ENCODE data around the gene FTO.
A peak's percentile ranks its signal among the peaks of the same experiment; 100 is the strongest.

FTO gene

DNA sequence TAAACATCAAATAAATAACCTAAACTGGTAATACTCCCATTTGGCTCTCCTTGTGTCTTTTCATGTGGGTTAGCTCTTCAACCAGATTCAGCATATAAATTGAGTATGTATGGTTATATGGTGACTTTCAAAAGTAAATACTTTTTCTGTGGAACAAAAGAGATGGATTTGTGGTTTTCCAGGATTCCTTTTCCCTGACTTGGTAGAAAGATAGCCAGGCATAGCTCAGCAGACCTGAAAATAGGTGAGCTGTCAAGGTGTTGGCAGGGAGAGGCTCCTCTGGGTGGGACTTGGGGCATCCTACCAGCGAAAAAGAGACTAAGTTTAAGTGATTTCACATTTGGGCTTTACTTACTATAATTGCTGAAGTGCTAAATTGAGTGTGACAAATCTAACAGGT lies 80.3 kb downstream of the FTO start:
- no peak for DNase-seq

DNA sequence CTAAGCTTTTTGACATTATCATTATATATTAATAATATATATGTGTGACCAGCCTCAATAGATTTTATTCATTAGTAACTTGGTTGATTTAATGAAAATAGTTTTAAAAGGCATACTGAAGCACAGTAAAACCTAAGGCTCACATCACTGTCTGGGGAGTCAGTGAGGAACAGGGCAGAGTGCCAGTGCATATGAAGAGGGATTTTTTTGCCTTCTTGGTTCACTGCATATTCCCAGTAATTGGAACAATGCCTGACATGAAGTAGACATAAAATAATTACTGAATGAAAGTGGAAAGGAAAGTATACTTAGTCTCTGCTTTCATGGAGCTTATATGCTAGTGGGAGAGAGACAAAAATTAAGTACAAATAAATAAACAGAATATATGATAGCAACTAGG lies 81.1 kb downstream of the FTO start:
- DNase-seq = no peak

DNA sequence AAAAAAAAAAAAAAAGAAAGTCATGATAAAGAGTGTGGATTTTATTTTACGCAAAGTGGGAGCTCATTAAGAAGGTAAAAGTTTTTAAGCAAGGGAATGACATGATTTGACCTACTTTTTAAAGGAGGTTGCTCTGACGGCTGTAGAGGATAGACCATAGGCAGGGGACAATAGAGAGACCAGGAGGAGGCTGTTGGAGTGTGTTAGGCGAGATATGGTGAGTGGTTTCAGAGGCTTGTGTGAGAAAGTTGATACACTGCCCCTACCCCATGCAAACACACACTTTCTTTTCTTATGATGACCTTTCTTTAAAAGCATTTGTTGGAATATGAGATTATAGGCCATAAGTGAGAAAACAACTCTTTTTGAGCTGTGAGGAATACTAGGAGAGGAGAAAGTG lies 82.0 kb downstream of the FTO start:
- DNase-seq = no peak

DNA sequence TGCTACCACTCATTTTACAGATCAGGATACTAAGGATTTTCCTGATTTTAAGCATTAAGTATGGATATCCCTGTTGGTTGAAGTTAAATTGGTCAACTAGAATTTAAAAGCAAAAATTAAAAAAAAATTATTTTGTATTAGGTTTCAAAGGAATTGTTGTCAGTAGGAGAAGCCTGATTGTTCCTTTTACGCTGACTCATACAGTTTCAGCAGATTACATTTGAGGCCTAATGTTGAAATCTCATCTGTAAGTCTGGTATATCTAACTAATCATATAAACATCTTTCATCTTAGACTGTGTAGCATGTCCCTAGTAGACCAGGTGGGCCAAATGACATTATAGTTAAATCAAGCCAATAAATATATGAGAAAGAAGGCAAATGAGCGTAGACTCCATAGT lies 83.5 kb downstream of the FTO start:
- DNase-seq = no peak

DNA sequence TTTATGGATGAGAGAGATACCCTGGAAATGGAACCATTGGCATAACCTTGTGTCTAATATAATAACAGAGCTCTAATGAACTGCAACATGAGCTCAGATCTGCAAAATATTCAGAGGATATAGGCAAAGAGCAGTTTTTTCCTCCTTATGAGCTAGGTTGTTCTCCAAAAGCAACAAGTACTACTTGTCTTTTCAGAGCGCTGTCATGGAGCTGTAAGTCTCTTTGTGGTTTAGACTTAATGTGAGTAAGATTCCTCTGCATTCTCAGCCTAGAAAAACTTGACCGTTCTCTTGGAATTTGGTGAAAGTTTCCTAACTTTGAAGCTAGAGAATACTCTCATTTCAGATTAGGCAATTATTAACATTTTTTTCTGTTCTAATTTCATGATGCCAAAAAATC lies 85.2 kb downstream of the FTO start:
- DNase-seq = no peak

DNA sequence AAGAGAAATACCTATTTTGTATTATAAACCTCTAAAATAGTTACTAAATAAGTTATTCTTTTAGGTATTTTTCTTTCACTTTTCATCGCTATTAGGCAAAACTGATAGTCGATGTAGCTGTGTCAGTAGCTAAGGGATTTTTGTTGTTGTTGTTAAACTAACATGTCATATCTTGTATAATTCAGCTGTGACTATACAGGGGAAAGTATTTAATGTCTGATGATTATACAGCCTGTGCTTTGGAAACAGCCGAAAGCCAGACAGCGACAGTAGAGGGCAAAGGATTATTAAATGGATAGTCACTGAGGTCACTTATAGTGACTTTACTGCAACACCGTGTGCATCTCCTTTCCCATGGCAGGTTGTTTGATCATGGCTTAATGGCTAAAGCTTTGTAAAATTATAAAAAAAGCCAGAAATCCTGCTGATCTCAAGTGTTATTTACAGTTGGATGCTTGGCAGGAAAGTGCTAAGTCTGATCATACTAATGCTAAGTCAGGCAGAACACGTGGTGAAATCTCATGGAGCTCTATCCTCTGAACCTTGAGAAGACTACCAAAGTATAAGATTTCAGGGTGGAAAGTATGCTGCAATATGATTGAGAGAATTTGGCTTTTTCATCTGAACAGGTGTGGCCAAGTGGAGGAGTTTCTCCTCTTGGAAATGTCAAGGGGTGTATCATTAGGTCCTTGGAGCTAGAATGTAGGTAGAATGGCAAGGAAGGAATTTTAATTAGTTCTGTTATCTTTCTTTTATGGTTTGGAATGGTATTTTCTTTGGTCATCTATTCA lies 88.4 kb downstream of the FTO start:
- no peak for DNase-seq

DNA sequence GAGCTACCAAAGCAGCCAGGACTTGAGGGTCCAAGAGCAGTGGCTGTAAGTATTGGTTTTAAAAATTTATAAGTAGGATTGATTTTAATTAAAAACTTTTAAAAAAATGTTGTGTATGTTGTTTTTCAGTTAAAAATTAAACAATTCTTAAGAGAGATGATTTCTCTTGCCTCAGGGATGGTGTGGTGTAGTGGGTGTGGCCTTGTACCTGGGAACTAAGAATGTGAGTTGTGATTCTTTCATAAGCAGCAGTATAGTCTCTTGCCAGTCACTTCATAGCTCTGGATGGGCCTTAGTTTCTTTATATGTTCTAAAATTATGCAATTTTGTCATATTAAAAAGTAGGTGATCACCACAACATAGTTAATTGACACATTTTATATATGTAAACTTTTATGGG lies 99.5 kb downstream of the FTO start:
- no peak for DNase-seq

DNA sequence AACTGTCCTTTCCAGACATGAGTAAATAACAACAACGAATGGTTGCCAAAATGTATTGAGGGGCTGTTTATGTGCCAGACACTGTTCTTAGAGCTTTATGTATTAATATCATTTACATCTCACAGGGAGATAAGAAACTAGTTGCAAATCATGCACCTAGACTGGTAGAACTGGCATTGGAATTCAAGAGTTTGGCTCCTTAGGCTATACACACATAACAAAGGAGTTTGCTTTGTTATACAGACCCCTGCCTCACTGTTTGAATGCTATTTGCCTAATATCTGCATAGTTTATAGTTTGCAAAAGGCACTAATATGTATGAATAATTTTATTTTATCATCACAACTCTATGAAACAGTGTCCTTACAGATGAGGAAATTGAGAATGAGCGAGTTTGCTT lies 100.0 kb downstream of the FTO start:
- no peak for DNase-seq

DNA sequence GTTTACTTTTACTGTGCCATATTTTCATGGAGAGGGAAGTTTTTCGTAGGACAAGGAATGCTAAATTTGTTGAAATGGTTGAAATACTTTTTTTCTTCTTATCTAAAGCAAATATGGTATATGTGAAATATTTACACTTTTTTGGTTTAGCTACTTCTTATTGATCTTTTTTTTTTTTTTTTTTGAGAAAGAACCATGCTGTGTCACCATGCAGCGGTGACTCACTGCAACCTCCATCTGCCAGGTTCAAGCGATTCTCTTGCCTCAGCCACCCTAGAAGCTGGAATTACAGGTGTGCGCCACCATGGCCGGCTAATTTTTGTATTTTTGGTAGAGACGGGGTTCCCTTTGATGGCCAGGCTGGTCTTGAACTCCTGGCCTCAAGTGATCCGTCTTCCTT lies 100.5 kb downstream of the FTO start:
- DNase-seq = no peak

DNA sequence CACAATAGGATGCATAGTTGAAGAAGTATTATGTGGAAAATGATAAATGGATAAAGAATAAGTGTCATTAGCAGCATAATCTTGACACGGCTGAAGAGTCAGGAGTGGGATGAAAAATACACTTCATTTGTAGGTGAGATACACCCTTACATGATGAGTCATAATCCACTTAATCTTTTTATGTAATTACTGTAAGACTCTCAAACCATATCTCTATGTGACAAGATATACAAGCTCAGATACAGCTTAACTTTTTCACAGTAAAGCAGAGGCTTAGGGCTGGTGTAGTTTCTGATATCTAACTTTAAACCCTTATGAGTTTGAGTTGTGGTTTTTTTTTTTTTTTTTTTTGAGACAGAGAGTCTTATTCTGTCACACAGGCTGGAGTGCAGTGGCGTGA lies 101.2 kb downstream of the FTO start:
- peak; percentile 26 to 72 for DNase-seq

DNA sequence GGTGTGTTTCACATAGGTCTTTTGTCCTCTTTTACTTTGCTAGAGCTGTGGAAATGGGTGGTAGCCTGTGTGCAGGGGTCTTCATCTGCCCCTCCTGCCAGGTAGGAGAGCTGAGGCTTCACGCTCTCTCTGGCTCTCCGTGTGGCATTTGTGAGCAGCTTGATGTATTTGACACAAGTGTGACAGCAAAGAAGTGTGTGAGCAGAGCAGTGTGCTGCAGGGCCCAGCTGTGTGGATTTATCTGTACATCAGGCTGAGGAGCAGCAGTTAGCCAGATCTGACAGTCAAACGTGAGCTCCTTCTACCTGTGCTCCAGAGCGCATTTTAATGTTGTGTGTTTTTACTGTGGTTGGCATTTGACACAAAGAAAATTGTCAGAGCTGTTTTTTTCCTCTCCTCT lies 101.8 kb downstream of the FTO start:
- no peak for DNase-seq

DNA sequence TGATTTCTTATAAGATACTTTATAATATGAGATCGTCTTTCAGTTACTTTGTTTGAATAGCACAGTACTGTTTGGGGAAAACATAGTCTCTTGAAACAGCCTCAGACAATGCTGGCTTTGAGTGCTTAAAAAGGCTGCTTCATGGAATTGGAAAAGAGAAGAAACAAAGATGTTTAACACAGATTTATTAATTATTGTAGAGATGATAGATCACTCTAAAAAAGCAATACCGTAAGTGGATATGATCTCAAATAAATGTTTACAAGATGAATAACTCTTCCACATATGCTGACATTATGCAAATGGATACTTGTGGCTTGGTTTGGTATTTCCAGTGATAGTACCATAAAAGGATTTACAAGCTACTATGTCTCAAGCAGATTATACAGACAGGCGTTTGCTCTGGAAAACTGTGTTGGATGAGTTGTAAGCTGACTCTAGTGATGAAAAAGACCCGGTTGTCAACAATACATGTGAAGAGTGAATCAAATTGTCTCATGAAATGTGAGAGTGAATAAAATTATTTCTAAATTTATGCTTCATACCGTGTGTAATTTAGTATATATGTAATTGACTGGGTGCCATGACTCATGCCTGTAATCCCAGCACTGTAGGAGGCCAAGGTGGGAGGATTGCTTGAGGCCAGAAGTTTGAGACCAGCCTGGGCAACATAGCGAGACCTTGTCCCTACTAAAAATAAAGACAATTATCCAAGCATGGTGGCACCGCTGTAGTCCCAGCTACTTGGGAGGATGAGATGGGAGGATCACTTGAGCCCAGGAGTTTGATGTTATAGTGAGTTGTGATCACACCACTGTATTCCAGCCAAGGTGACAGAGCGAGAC lies 105.4 kb downstream of the FTO start:
- DNase-seq = no peak

DNA sequence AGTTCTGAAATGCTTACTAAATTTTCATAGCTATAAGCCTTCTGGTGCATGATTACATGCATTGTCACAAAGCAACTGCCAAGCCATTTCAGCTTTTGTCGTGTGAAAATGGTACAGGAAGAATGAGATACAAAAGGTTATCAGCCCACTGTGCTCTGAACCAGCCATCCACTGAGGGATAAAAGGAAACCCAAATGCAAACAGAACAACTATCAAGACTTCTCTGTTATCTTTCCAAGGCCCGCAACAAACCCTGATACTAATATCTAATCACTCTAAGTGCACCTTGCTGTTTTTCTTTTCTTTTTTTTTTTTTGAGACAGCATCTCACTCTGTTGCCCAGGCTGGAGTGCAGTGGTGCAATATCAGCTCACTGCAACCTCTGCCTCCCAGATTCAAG lies 109.0 kb downstream of the FTO start:
- no peak for DNase-seq

DNA sequence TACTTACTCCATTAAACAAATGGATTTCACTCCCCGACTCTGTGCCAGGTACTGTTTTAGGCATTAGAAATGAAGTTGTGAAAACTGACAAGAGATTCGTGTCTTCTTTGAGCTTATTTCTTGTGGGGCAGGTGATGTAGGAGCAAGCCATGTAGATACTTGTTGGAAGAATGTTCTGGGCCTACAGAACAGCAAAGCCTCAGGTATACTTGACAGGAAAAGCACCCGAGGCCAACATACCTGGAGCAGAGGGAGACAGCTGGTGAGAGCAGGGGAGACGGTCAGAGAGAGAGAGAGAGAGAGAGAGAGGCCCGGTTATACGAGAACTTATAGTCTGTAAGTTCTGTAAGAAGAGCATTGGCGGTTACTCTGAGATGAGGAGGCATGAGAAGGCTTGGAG lies 110.8 kb downstream of the FTO start:
- DNase-seq = no peak

DNA sequence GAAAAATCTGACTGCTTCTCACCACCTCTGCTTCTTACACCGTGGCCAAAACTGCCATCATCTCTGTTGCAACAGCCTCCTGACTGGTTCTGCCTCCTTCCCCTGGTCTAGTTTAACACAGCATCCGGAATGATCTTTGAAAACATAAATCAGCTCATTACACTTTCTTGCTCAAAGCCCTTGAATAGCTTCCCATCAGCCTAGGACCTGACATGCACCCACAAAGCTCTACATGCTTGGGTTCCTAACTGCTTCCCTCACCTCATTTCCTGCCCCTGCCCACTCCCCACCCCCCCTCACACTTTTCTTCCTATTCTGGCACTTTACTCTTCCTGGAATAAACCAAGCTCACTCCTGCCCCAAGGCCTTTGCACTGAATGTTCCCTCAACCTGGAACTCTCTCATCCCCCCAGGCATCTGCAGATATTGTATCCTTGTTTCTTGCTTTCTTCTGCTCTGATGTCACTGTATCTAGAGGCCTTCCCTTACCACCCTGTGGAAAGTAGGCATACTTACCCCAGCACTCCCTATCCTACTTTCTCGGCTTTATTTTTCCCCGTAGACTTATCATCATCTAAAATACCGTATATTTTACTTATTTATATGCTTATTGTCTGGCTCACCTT lies 112.4 kb downstream of the FTO start:
- DNase-seq = no peak

DNA sequence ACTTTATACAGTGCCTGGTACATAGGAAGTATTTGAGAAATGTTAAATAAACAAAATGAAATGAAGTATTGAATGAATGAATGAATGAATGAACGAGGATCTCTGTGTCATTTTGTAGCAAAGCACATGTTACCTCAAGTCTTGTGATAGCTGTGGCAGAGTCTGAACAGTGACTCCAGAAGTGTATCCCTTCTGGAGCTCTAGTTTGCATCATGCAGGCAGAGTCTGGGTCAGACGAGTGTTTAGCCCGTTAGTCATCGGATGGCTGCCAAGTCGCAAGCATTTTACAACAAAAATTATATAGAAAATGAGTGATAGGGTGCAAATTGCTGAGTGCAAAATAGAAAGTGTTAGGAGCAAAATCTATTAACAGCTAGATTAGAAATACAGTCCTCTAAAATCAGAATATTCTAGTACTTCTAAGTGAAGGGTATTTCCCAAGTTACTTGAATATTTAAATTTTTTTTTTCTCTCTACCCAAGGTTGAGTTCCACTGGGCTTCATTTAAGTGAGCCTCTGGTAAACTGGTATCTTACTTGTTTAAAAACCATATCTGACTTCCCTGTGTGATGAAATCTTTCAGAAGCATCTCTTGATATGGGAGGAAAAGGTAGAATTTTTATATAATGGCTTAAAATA lies 113.3 kb downstream of the FTO start:
- no peak for DNase-seq

DNA sequence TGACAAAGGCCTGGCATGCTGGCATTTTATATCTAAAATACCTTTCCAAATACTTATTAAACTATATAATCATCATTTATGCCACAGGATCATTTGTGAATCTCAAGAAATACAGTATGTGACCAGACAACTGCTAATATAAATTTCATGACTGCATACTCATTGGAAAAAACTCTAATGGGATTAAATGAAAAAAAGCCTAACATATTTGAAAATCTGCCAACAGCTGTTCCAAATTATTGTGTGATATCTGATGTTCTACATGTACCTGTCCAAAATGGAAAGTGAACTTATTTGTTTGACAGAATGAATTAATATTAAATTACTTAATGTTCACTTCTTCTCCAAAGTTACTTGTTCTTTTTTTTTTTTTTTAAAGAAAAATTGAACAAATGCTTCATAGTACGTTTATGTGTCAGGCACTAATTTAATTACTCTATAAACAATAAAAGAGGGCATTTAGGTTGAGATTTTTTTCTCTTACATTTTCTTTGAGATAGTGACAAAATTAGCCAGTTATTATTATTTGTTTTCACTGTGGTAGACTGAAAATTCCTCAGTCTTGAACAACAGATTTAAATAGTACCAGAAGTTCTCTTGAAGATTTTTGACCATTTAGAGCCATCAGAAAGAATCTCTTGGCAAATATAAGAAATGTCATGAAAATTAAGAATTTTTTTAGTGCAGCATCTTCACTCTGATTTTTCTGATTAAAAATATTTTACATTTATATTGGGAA lies 114.0 kb downstream of the FTO start:
- DNase-seq = peak in 1 of 2 experiments; percentile 39

DNA sequence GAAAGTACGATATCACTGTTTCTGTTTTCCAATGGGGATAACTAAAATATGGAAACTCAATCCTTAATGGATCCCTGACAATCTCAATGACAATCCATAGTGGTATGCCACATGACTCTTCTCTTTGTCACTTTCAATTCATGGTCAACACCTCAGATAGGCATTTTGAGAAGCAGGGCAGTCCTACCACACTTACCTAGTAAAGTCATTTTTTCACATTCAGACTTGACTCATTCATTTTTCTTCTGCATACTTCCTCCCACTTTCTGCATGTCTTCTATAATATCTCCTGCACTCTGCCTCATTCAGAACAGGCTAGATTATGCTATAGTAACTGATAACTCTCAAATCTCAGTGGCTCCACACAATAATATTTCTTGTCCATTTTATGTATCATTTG lies 117.5 kb downstream of the FTO start:
- DNase-seq = no peak

DNA sequence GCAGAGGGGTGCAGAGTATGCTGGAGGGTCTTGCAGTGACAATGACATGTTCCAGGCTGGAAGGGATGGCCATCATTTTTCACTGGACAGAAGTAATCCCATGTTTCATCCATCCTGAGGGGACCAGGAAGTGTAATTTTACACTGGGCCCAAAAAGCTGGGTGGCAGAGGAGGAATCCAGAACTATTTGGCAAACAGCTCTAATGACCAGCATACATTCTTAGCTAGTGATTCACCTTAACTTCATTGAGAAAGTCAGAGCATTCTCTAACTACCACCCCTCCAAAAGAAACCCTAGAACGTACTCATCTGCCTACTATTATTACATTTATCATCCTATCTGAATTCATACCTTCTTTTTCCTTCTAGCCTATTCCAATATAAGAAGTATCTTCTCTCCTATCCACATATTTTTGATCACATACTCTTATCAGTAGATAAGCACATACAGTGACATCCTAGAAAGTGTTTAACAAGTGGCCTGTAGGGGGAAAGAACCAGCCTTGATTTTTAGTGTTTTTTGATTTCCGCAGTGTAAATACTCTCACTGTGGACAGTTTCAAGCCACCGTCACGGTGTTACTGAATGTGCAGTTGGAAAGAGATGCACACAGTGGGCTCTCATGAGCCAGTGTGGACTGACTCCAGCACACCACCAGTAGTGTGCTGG lies 118.1 kb downstream of the FTO start:
- no peak for DNase-seq

DNA sequence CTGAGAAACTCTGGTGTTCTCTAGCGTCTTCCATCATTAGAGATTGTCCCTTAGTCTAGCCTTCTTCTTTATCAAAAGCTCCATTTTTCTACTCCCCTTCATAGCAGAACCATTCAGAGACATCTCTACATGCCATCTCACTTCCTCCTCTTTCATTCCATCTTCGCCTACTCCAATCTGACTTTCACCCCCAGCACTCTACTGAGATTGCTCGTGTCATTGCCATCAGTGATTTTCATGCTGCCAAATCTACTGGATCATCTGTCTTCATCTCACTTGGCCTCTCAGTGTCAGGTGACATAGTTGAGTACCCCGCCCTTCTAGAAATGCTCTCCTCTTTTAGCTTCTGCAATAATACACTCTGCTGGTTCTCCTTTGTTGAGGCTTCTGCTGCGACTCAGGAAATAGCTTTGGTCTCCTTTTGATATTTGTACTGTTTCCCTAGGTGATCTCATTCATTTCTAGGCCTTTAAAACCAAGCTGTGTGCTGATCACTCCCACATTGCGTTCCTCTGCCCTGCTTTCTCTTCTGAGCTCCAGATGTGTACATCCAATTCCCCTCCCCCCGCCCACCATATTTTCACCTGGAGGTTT lies 119.1 kb downstream of the FTO start:
- DNase-seq = no peak

DNA sequence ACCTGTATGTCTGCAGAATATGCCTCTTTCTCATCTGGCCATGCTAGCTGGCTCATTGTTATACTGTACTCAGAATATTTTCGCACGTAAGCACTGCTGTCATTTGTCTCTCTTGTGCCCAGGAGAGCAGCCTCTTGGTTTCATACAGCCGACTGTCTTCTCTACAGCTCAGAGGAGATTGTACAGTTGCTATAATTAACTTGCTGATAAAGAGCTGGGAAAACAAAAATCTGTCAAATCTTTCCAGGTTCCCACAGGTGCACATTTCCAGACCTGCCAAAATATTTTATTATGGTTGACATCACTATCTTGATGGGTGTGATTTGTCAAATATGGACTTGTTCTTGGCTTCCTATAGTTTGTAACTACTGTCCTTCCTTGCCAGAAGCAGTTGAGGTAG lies 122.7 kb downstream of the FTO start:
- no peak for DNase-seq

DNA sequence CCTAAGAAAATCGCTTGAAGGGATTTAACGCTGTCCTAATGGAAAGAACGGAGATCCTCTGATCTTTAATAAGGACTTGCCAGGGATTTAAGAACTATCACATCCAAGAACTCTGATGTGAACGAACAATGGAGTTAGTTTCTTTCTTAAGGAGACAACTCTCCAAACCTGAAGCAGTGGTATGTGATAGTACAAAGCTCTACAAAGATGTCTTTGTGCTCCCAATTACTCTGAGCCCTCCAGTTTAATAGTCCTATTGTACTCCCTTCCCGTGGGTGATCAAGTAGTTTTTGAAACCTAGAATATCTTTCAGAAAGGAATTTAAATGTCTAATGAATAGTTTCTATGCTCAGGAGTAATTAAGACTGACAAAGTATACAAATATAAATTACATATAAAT lies 123.8 kb downstream of the FTO start:
- no peak for DNase-seq
